GM18508 (cell line): ENCODE results near the gene TPM2.
"Not testable (repeated sequence)": the region's sequence is repeated elsewhere in the genome, so short reads cannot be mapped to it uniquely, and the experiment has no call there.

ENCODE experiments used
- ATAC-seq: cut with Tn5 transposase; IDR thresholded peaks from one replicate; pipeline ENCODE4 v1.9.1; 2021; ENCODE audit warnings: moderate number of reproducible peaks; ENCODE audit not compliant: insufficient read depth, unreplicated experiment

TPM2 gene

GRCh38 chr9:35637427-35637955 lies 52.2 kb downstream of the TPM2 start:
- ATAC-seq: not testable (repeated sequence)

- ATAC-seq: not testable (repeated sequence)
These were observed 52.9 kb downstream of the TPM2 start for GRCh38 chr9:35636877-35637246.

- no peak for ATAC-seq
These were observed 53.4 kb downstream of the TPM2 start for GRCh38 chr9:35636135-35636876.

GRCh38 chr9:35635730-35636129 lies 54.0 kb downstream of the TPM2 start:
- ATAC-seq: no peak
